Epithelial cell of proximal tubule (primary cell): Measurements from ENCODE around the gene TMEM107. TPM values are rescaled to one million over a fixed set of nuclear protein-coding genes. Genes with fewer than 3 reads are reported as not detected.
A peak's percentile ranks its signal among the peaks of the same experiment; 100 is the strongest.

Source experiments
- DNase-seq: peaks from one replicate; pipeline ENCODE4 v3.0.0-alpha.2; 2011; ENCODE audit warnings: low read depth
- H3K4me3 ChIP-seq: 2 replicates; pipeline ENCODE4 v1.5.1; 2011; ENCODE audit warnings: low read depth, mild to moderate bottlenecking, low read length
- CTCF ChIP-seq: conservative IDR thresholded peaks from 2 replicates; pipeline ENCODE4 v1.5.1; 2012; ENCODE audit warnings: low read depth, mild to moderate bottlenecking, low read length
- total RNA-seq: library from RNA; depleted of rRNA; stranded (reverse); fragments of >200 nt; gene quantifications from 2 replicates; pipeline ENCODE4 v1.2.3, GENCODE V29; 2015

Gene TMEM107
- total RNA-seq, 1 donor from 2014 or later, result 24.3 TPM

- no peak for TF ChIP-seq CTCF
- DNase-seq, result no peak
- peak overlapping the region; percentile 96 for H3K4me3 ChIP-seq
These were observed 12.9 kb downstream of the TMEM107 start for GRCh38 chr17:8162997-8163977.

DNA sequence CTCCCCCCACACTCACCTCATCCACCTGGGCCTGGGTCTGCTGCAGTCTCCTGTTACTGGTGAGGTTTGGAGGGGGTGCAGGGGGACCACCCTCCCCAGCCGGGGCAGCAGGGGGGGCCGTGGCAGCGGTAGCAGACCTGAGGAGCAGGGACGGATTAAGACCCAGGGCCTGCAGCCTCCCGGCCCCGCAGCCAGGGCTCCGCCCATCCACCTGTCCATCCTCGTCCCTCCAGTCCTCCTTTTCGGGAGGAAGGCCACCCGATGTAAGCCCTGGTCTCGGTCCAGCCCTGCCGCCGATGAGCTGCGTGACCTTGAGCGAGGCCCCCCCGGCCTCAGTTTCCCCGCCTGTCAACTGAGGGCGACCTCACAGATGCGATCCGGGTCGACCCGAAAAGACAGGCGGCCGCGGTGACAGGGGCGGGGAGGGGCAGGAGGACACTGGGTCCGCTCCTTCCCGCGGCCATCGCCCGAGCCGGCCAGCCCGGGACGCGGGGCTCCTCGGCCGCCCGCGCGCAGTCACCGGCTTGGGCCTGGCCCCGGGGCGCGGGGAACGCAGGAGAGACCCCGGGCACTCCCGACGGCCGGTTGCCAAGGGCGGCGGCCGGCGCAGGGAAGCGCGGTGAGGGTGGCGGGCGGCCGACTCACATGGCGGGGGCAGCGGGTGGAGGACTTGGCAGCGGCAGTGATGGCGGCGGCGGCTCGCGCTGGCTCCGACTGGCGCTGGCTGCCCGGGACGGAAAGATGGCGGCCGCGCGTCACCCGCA, 13.8 kb downstream of the TMEM107 start, which contains the start of gene VAMP2:
Gene VAMP2, minus strand, starts transcription at position 716 of the 764 bp plus-strand sequence. Its CDS starts 69 bp downstream, at position 647.
- H3K4me3 ChIP-seq, result peak within 1 kb of the TSS; percentile 96
- no peak for TF ChIP-seq CTCF
- no peak for DNase-seq

DNA sequence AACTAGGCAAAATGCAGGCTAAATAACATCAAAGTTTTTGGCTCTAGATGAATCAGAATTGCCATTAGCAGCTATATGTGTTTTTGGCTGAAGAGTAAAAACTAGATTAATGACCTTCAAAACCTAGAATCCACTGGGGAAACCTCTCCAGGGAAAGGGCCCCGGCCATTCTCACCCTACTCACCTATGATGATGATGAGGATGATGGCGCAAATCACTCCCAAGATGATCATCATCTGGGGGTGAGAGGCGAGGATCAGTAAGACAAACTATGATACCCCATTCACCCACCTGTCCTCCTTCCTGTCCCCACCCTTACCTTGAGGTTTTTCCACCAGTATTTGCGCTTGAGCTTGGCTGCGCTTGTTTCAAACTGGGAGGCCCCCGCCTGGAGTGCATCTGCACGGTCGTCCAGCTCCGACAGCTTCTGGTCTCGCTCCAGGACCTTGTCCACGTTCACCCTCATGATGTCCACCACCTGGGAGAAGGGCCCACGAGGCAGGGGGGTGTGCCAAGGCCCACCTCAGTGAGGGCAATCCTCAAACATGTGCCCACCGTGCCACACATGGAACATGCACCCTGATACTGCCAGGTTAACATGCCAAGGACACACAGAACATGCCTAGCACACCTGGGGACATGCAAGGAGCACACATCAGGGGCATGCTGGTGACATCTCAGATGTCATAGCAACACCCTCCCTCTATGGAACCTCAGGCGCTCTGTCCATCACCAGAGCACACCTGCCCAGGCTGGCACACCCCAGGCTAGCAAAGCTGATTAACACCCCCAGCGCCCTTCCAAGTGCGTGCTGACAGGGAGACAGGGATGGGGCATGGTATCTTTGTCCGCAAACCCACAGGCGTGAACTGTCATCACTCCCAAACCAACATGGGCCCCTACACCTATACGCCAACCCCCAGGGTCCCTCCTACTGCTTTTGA, 14.6 kb downstream of the TMEM107 start:
- DNase-seq, result no peak
- H3K4me3 ChIP-seq, result peak overlapping the region; percentile 96
- no peak for TF ChIP-seq CTCF

DNA sequence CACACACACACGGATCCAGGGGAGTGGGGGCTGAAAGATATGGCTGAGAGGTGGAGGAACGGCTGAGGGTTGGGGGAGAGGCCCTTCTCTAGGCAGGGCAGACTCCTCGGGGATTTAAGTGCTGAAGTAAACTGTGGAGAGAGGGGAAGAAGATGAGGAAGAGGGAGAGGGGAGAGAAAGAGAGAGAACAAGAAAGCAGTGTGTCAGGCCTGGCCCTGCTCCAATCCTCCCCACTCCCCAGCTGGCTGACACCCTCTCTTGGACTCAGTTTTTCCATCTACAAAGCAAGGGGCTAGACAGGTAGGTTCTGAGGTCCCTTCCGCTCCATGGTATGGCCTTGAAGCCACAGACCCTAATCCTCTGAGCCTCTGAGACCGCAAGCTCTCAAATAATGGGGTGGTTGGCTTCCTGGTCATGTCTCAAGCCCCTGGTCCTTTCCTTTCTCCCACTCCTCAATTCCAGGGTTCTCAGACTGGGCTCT, 15.4 kb downstream of the TMEM107 start:
- peak overlapping the region; percentile 96 for H3K4me3 ChIP-seq
- no peak for DNase-seq
- TF ChIP-seq CTCF, result no peak

DNA sequence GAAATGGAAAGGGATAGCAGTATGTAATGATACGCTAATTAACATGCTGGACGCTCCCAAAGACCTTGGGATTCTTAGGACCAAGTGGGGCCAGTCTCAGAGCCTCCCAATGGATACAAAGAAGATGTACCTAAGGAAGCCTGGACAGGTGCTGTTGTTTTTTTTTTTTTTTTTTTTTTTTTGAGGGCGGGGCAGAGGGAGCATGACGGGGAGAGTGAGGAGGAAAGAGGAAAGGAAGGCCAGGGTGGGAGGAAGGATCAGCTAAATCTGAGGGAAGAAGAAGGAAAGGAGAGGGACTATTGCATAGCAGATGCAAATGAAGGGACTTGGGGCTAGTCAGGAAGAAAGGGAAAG, 16.0 kb downstream of the TMEM107 start:
- DNase-seq, result no peak
- TF ChIP-seq CTCF, result no peak
- H3K4me3 ChIP-seq, result no peak overlapping the region

DNA sequence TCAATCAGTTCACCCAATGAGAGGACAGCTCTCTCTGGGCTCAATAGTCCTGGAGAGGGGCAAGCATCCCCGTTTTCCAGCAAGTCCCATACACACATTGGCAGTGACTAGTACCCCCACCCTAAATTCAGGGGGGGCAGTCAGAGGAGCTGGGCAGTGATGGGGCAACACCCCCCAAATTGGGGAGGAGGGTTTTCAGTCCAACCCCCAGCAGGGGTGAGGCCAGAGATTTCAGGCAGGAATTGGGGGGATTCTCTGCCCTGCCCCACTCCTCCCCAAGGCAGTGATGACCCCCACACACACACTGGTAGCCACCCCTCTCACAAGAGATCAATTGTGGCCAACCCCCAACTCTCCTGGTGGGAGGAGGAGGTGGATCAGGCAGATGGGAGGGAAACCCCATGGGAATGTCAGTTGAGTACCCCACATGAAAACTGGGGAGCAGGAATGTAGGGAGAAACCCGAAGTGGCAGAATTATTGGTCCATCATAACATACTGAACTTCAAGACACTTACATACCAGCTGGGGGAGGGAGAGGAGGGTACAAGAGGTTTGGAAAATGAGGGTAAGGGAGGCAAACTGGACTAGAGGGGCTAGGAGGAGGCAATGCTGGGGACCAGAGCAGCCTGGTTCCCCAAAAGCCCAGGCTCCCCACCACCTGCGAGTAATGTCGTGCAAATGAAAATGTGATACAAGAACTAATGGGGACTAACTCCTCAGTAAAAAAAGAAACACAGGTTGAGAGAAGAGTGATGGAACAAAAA, 16.5 kb downstream of the TMEM107 start:
- no peak overlapping the region for H3K4me3 ChIP-seq
- no peak for TF ChIP-seq CTCF
- no peak for DNase-seq
